Upper lobe of left lung (tissue), 6 donors: Measurements from ENCODE around the gene CYP26A1. TPM values are rescaled to one million over a fixed set of nuclear protein-coding genes. Genes with fewer than 3 reads are reported as not detected.

Experiments used
- ATAC-seq, 2 donors: fragments of 200-7000 bp; cut with Tn5 transposase; one replicate each; pipeline ENCODE4 v1.9.1; 2022; ENCODE audit warnings: mild to moderate bottlenecking in 2 of 2, moderate library complexity in 2 of 2; ENCODE audit not compliant: low FRiP score in 2 of 2
- DNase-seq, 2 donors: peaks; one replicate each; pipeline ENCODE4 v3.0.0-alpha.2; 2019 to 2020
- H3K27ac ChIP-seq, 4 donors: fragments of 200-600 bp; sonication (generic); one replicate each; pipeline ENCODE4 v1.5.1; 2016 to 2019
- H3K27me3 ChIP-seq, 4 donors: fragments of 200-600 bp; sonication (generic); one replicate each; pipeline ENCODE4 v1.5.1; 2017 to 2019
- H3K36me3 ChIP-seq, 4 donors: fragments of 200-600 bp; sonication (generic); one replicate each; pipeline ENCODE4 v1.5.1; 2016 to 2019
- H3K4me1 ChIP-seq, 4 donors: fragments of 200-600 bp; sonication (generic); one replicate each; pipeline ENCODE4 v1.5.1; 2018 to 2019
- H3K4me3 ChIP-seq, 4 donors: fragments of 200-600 bp; sonication (generic); one replicate each; pipeline ENCODE4 v1.5.1; 2017 to 2019; ENCODE audit warnings: mild to moderate bottlenecking in 2 of 4, moderate library complexity in 1 of 4
- H3K9me3 ChIP-seq, 4 donors: fragments of 200-600 bp; sonication (generic); one replicate each; pipeline ENCODE4 v1.5.1; 2018 to 2019
- CTCF ChIP-seq, 6 experiments: fragments of 450-650 bp in 4 of 6; fragments of 200-600 bp in 2 of 6; sonication (generic) in 2 of 6; IDR thresholded peaks; one replicate each; pipeline ENCODE4 v1.5.1; 2016 to 2019; ENCODE audit warnings: antibody characterized with exemption in 6 of 6
- EP300 ChIP-seq, 4 donors: sonication (generic); formaldehyde crosslinking; IDR thresholded peaks; one replicate each; pipeline ENCODE4 v1.5.1; 2017; ENCODE audit warnings: antibody characterized with exemption in 4 of 4, control low read depth in 2 of 4
- POLR2A ChIP-seq, 4 donors: fragments of 450-650 bp; IDR thresholded peaks; one replicate each; pipeline ENCODE4 v1.5.1; 2016 to 2017; ENCODE audit warnings: antibody characterized with exemption in 4 of 4, mild to moderate bottlenecking in 2 of 4
- POLR2AphosphoS5 ChIP-seq, 2 donors: sonication (generic); formaldehyde crosslinking; IDR thresholded peaks; one replicate each; pipeline ENCODE4 v1.5.1; 2017; ENCODE audit warnings: antibody characterized with exemption in 2 of 2
- WGBS, 2 donors: methylation state at CpG; one replicate each; pipeline ENCODE4 v1.1.5; 2017 to 2018; 5-methylcytosine and 5-hydroxymethylcytosine counted together
- total RNA-seq, 6 donors: library from RNA; depleted of rRNA in 4 of 6; stranded (reverse); fragments of >200 nt in 4 of 6; gene quantifications; one replicate each; pipeline versions ENCODE4 v1.1.0 to v1.2.1, GENCODE V29; 2016 to 2021
- donor health status: DM: no; HTN: no; CAD: no; lungs with moderate emphysema.
- donor health status: DM: no; HTN: yes; CAD: no; lungs with severe emphysema.

Gene CYP26A1
- total RNA-seq, 6 donors from 2014 or later: not detected

DNA sequence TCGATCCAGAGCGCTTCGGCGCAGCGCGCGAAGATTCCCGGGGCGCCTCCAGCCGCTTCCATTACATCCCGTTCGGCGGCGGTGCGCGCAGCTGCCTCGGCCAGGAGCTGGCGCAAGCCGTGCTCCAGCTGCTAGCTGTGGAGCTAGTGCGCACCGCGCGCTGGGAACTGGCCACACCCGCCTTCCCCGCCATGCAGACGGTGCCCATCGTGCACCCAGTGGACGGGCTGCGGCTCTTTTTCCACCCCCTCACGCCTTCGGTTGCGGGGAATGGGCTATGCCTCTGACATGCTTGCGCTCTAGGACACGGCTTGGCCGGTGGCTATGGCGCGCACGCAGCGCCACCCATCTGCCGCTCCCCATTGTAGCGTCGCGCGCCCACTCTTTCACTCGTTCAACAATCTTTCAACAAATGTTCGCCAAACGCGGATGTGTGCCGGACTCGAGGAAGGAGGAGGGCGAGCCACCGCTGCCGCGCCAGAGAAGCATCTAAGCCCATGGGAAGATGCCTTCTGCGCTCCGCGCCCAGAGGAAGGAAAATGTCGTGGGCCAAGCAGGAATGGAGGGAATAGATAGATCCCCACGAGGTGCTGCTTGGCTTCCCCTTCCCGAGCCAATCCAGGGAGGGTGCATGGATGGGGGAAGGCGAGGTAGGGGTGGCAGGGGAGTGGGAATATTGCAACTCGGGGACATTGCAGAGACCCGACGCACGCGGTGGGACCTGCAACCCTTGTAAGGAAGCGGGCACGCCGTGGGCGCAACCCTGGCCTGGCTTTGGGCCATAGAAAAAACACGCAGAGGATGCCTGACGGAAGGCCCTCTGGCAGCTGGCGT, 5.1 kb upstream of the CYP26A1 start:
- WGBS, 2 donors: 4 to 5% methylated on average over 52 to 54 of the region's 73 CpGs
- TF ChIP-seq CTCF (IDR thresholded peaks at IDR 0.05): no peak
- no peak for TF ChIP-seq POLR2A (IDR thresholded peaks at IDR 0.05)
- TF ChIP-seq POLR2AphosphoS5 (IDR thresholded peaks at IDR 0.05): no peak
- no peak for TF ChIP-seq EP300 (IDR thresholded peaks at IDR 0.05)
- peaks cover 0 to 49% (median 30%) of the 10 kb centered on the region in 4 donors for H3K27me3 ChIP-seq
- DNase-seq: peak in 1 of 2 donors; percentile 83
- H3K4me1 ChIP-seq: peaks cover 29 to 53% (median 32%) of the 10 kb centered on the region in 4 donors
- ATAC-seq: no peak
- no peaks in the 10 kb centered on the region for H3K36me3 ChIP-seq
- no peak overlapping the region for H3K27ac ChIP-seq
- no peaks in the 10 kb centered on the region for H3K9me3 ChIP-seq
- H3K4me3 ChIP-seq: no peak overlapping the region

DNA sequence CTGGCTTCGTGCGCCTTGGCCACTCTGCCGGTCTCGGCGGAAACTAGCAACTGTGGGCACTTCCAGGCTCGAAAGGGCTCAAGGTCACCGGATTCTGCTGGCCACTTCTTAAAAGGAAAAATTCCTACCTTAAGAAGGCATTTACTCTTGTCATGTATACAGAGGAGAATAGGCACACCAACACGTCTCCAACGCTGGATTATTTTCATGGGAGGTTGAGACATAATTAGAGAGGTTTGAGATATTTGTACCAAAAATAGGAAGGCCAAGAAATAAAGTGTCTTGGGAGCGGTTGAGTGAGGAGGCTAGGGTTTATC, 4.5 kb upstream of the CYP26A1 start:
- 30% methylated on average over 10 of the region's 10 CpGs for WGBS, 2 donors
- DNase-seq (no peak), ATAC-seq (no peak)
- H3K4me1 ChIP-seq: peaks cover 35 to 59% (median 37%) of the 10 kb centered on the region in 4 donors
- H3K9me3 ChIP-seq: no peaks in the 10 kb centered on the region
- H3K36me3 ChIP-seq: no peaks in the 10 kb centered on the region
- TF ChIP-seq EP300 (IDR thresholded peaks at IDR 0.05) (no peak), POLR2AphosphoS5 (IDR thresholded peaks at IDR 0.05) (no peak), CTCF (IDR thresholded peaks at IDR 0.05) (no peak), POLR2A (IDR thresholded peaks at IDR 0.05) (no peak)
- H3K27me3 ChIP-seq: peaks cover 0 to 55% (median 36%) of the 10 kb centered on the region in 4 donors
- no peak overlapping the region for H3K4me3 ChIP-seq
- H3K27ac ChIP-seq: no peak overlapping the region

DNA sequence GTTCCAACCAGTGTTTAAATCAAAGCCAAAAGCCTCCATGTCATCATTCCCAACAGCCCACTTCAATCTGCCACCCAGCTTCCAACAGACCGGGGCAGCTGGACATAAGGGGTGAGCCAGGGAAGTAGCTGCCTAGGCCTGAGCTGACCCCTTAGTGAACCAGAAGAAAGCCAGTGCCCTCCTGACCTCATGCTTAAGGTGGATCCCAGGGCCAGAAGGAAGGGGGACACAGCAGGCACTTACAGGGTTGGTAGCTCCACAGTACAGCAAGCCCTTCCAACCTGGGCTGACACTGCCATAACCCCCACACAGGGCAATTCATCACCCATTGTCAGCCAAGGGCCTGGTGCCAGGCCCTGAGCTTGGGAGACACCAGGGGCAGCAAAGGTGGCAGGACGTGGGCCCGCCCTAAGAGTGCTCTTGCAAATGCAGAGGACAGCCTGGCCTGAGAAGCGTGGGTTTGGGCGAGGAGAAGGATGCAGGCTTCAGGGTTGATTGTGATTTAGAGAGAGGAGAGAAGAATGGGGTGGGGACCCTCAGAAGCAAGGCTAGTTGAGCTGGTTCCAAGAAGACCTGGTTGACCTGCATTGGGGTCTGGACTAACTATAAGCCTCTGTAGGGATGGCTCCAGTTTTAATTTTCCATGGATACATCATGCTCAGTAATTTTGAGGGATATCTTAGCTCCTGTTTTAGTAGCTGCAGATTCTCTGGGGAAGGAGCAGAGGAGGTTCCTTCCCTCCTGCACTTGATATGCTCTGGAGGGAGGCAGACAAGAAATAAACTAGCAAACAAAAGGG, 3.1 kb upstream of the CYP26A1 start:
- Histone ChIP-seq H3K36me3 (no peaks in the 10 kb centered on the region), H3K27me3 (peaks cover 0 to 63% (median 42%) of the 10 kb centered on the region in 4 donors), H3K27ac (no peak overlapping the region), H3K9me3 (no peaks in the 10 kb centered on the region), H3K4me3 (no peak overlapping the region), H3K4me1 (peaks cover 41 to 71% (median 46%) of the 10 kb centered on the region in 4 donors)
- whole genome bisulfite sequencing, 2 donors: 70 to 73% methylated on average over 5 of the region's 5 CpGs
- ATAC-seq (no peak), DNase-seq (no peak)
- no peak for TF ChIP-seq CTCF (IDR thresholded peaks at IDR 0.05)

DNA sequence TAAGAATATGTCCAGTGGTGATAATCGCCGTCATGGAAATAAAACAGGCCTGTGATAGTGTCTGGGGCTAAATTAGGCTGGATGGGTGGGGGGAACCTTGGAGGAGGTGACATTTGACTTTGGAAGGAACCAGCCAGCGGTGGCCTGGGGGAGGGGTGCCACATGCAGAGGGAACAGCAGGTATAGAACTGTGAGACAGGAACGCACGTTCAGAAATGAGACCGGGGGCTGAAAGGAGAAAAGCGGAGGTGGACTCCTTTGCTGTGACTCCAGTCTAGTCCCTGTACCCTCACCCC, 2.6 kb upstream of the CYP26A1 start:
- H3K27ac ChIP-seq: no peak overlapping the region
- H3K27me3 ChIP-seq: peaks cover 0 to 59% (median 40%) of the 10 kb centered on the region in 4 donors
- no peak for ATAC-seq
- no peaks in the 10 kb centered on the region for H3K36me3 ChIP-seq
- no peak for TF ChIP-seq EP300 (IDR thresholded peaks at IDR 0.05)
- WGBS, 2 donors: 70 to 71% methylated on average over 7 of the region's 7 CpGs
- DNase-seq: no peak
- H3K9me3 ChIP-seq: no peaks in the 10 kb centered on the region
- peaks cover 38 to 65% (median 46%) of the 10 kb centered on the region in 4 donors for H3K4me1 ChIP-seq
- no peak overlapping the region for H3K4me3 ChIP-seq

DNA sequence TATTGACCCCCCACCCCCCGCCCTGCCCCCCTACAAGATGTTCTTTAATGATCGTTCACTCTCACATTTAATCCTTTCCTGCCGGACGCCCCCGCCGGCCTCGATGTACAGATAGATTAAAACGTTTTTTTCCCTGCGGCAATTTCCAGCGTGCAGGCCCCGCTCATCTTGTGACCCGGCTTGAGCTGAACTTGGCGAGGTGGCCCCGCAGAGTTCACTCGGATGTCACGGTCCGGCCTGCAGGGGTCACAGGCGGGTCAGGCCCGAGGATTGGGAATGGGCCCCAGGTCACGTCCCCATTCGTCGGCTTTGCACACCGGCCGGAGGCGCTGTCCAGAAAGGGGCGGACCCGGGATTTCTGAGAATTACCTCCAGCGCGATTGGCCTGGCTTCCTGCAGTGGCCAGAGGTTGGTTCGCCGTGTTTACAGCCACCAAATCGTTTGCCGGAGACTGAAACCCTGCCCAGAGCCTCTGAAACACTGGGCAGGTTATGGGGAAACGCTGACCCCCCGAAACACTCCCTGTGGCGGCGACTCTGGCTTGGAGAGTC, 1.9 kb upstream of the CYP26A1 start:
- 3% methylated on average over 6 to 36 of the region's 37 CpGs for WGBS, 2 donors
- ATAC-seq (peak; percentile 21 to 29), DNase-seq (peak; percentile 42 to 77)
- Histone ChIP-seq H3K27me3 (peaks cover 0 to 54% (median 38%) of the 10 kb centered on the region in 4 donors), H3K4me3 (peak overlapping the region in 3 of 4 donors; percentile 37 to 49 (median 48)), H3K4me1 (peaks cover 38 to 61% (median 46%) of the 10 kb centered on the region in 4 donors), H3K36me3 (no peaks in the 10 kb centered on the region), H3K27ac (no peak overlapping the region), H3K9me3 (no peaks in the 10 kb centered on the region)
- TF ChIP-seq CTCF (IDR thresholded peaks at IDR 0.05): no peak
- TF ChIP-seq POLR2A (IDR thresholded peaks at IDR 0.05): no peak
- TF ChIP-seq POLR2AphosphoS5 (IDR thresholded peaks at IDR 0.05): no peak
- no peak for TF ChIP-seq EP300 (IDR thresholded peaks at IDR 0.05)
